Panc1 (cell line): ENCODE measurements around the gene OTOG.

Source experiments
- CTCF ChIP-seq: fragments of 450-650 bp; IDR thresholded peaks from 2 replicates; pipeline ENCODE4 v1.5.1; 2017; ENCODE audit warnings: mild to moderate bottlenecking
- REST ChIP-seq, 2 experiments: IDR thresholded peaks; 2 replicates each; pipeline ENCODE4 v1.6.1; 2011 to 2012; ENCODE audit warnings: low read depth in 2 of 2, control low read depth in 1 of 2, low read length in 1 of 2, mild to moderate bottlenecking in 1 of 2, moderate library complexity in 1 of 2; ENCODE audit not compliant: insufficient read depth in 1 of 2
- TCF7L2 ChIP-seq: IDR thresholded peaks from 2 replicates; pipeline ENCODE4 v1.6.1; 2011; ENCODE audit warnings: mild to moderate bottlenecking, low read depth, low read length, inconsistent platforms

- TF ChIP-seq REST (IDR thresholded peaks at IDR 0.05; ENCODE audit: insufficient read depth in 1 of 2, low read depth in 2 of 2, low read length in 1 of 2) (no peak), CTCF (no peak), TCF7L2 (no peak)
These were observed 58.6 kb downstream of the OTOG start for GRCh38 chr11:17605651-17606122.
